GM10248 (cell line): ENCODE results near the gene GALK1.

ENCODE experiments used
- CTCF ChIA-PET: fragments of 300-600 bp; sonication (Branson Sonifier 250); formaldehyde crosslinking; extraction: SDS; loops from one replicate; lab custom pipeline; 2021; ENCODE audit warnings: antibody characterized with exemption; lab: Yijun Ruan, JAX
- POLR2A ChIA-PET: fragments of 350-650 bp; sonication (Branson Sonifier 250); formaldehyde crosslinking; extraction: SDS; loops from one replicate; lab custom pipeline; 2020; ENCODE audit warnings: antibody characterized with exemption; lab: Yijun Ruan, JAX
- DNase-seq: peaks from one replicate; pipeline ENCODE4 v3.0.0; 2012; ENCODE audit errors: extremely low spot score
- CTCF ChIP-seq: IDR thresholded peaks from 2 replicates; pipeline ENCODE4 v1.5.1; 2012; ENCODE audit warnings: mild to moderate bottlenecking, low read depth; ENCODE audit errors: extremely low read depth, missing control alignments, control extremely low read depth

Gene GALK1

GRCh38 chr17:75731716-75732498 is 33.1 kb downstream of the GALK1 start:
- TF ChIP-seq CTCF, result no peak
- ChIA-PET CTCF (interaction anchor here (1.1 to 4.4 kb wide), 7 partner anchors 11 to 106 kb away, joined by 3 to 24 read pairs (median 10); partner anchors contain the start of gene SMIM5), POLR2A (no interaction called here)
- DNase-seq, result no peak

- no peak for DNase-seq
- TF ChIP-seq CTCF, result no peak
- POLR2A ChIA-PET, result no interaction called here
- CTCF ChIA-PET, result interaction anchor here (1.1 to 4.4 kb wide), 4 partner anchors 12 to 98 kb away, joined by 3 to 24 read pairs (median 17); partner anchors contain the start of gene SMIM5
These were observed 33.8 kb downstream of the GALK1 start for GRCh38 chr17:75731086-75731715.

- TF ChIP-seq CTCF, result no peak
- POLR2A ChIA-PET, result interaction anchor here (1.3 kb wide), 1 partner anchor 50 kb away, joined by 4 read pairs; no protein-coding TSS in a partner anchor
- CTCF ChIA-PET, result interaction anchor here (1.0 to 4.4 kb wide), 6 partner anchors 8 to 97 kb away, joined by 3 to 24 read pairs (median 4); partner anchors contain the start of gene SMIM5
These were observed 34.9 kb downstream of the GALK1 start for GRCh38 chr17:75730065-75730464.

GRCh38 chr17:75729351-75729750 is 35.6 kb downstream of the GALK1 start:
- CTCF ChIA-PET, result interaction anchor here (1.0 to 4.4 kb wide), 6 partner anchors 9 to 96 kb away, joined by 3 to 24 read pairs (median 4); partner anchors contain the start of gene SMIM5
- POLR2A ChIA-PET, result interaction anchor here (1.3 kb wide), 1 partner anchor 51 kb away, joined by 4 read pairs; no protein-coding TSS in a partner anchor
- DNase-seq, result no peak
- no peak for TF ChIP-seq CTCF

More at GRCh38 chr17:75730065-75730464, 34.9 kb downstream of the GALK1 start:
- DNase-seq, result no peak

GRCh38 chr17:75727391-75727790 is 37.6 kb downstream of the GALK1 start:
- CTCF ChIA-PET, result interaction anchor here (0.7 to 4.9 kb wide), 6 partner anchors 11 to 814 kb away, joined by 3 to 28 read pairs (median 11); partner anchors contain the start of gene SMIM5
- POLR2A ChIA-PET, result no interaction called here
- TF ChIP-seq CTCF, result no peak

GRCh38 chr17:75725504-75725903 is 39.5 kb downstream of the GALK1 start:
- ChIA-PET POLR2A (no interaction called here), CTCF (interaction anchor here (1.0 to 4.9 kb wide), 5 partner anchors 10 to 124 kb away, joined by 3 to 28 read pairs (median 16); partner anchors contain the start of gene SMIM5)
- DNase-seq, result no peak
- TF ChIP-seq CTCF, result no peak

More at GRCh38 chr17:75727391-75727790, 37.6 kb downstream of the GALK1 start:
- DNase-seq, result no peak
